ENCODE data around the gene MITD1. TPM values are rescaled to one million over a fixed set of nuclear protein-coding genes. Genes with fewer than 3 reads are reported as not detected.

The MITD1 gene
- total and polyA plus RNA-seq, 2 donors from 2014 or later, result 29.1 to 38.0 TPM

DNA sequence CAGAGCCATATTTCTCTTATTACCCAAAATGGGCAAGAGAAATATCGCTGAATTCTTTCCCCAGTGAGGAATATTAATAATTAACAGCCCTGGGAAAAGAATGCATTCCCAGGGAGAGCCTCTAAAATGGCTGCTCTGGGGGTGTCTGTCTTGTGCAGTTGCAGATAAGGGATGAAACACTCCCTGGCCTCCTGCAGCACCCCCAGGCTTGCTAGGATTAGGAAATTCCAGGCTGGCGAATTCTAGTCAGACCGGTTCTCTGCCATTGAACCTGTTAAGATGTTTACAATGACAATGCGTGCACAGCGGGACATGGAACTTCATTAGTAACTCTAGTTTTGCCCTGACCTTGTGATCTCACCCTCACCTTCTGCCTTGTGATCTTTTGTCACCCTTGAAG is 24.6 kb upstream of the MITD1 start:
- H3K27ac ChIP-seq (ENCODE audit: low read depth in 2 of 2, low read length in 2 of 2), result no peak overlapping the region
- FAIRE-seq, result no peak
- no peak overlapping the region for H3K4me3 ChIP-seq (ENCODE audit: low read length in 3 of 3)
- TF ChIP-seq, protein P1, sequence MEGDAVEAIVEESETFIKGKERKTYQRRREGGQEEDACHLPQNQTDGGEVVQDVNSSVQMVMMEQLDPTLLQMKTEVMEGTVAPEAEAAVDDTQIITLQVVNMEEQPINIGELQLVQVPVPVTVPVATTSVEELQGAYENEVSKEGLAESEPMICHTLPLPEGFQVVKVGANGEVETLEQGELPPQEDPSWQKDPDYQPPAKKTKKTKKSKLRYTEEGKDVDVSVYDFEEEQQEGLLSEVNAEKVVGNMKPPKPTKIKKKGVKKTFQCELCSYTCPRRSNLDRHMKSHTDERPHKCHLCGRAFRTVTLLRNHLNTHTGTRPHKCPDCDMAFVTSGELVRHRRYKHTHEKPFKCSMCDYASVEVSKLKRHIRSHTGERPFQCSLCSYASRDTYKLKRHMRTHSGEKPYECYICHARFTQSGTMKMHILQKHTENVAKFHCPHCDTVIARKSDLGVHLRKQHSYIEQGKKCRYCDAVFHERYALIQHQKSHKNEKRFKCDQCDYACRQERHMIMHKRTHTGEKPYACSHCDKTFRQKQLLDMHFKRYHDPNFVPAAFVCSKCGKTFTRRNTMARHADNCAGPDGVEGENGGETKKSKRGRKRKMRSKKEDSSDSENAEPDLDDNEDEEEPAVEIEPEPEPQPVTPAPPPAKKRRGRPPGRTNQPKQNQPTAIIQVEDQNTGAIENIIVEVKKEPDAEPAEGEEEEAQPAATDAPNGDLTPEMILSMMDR (IDR thresholded peaks at IDR 0.05; ENCODE audit: borderline replicate concordance, extremely low read depth, insufficient read depth), result no peak
- no peak for DNase-seq
- no peaks in the 10 kb centered on the region for H3K27me3 ChIP-seq (ENCODE audit: control insufficient read depth, insufficient read depth, low read length)
- H3K9me3 ChIP-seq (ENCODE audit: control insufficient read depth in 2 of 3, insufficient read depth in 1 of 3, low read length in 3 of 3), result peaks cover 0 to 5% (median 0%) of the 10 kb centered on the region in 3 donors
- H3K9ac ChIP-seq (ENCODE audit: low read length in 3 of 3), result no peak overlapping the region
- H3K4me1 ChIP-seq (ENCODE audit: control insufficient read depth in 2 of 3, insufficient read depth in 2 of 3, low read depth in 1 of 3, low read length in 3 of 3), result no peaks in the 10 kb centered on the region
- intact Hi-C loops (cut with DNase I), result no loop called here
- H3K36me3 ChIP-seq (ENCODE audit: control insufficient read depth in 2 of 3, insufficient read depth in 3 of 3, low read length in 3 of 3), result no peaks in the 10 kb centered on the region

DNA sequence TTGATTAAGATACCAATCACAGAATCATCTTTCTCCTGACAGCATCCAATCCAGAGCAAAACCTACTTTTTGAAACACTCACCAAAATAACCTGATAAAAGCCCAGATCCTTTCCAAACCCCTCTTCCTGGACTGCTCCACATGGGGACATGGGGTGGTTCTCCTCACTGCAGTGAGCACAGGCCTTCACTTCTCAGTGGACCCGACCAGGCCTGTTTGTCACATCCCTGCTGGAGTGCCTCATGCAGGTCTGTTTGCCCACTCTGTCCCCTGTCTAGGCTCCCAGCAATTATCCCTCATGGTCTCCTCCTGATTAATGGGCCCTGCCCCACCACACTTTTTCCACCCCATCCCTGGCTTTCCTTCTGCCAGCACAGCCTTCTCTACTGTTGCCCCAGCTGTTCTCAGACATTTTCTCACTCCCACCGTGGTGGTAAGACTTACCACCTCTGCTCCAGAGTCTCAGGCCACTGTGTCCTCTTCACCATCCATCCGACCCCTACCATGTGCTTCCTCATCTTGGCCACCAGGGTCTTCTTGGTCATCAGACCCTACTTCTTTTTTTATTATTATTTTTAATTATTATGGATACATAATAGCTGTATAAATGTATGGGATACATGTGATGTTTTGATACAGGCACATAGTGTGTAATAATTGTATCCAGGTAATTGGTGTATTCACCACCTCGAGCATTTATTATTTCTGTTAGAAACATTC is 21.3 kb upstream of the MITD1 start:
- peaks cover 0 to 5% (median 0%) of the 10 kb centered on the region in 3 donors for H3K9me3 ChIP-seq (ENCODE audit: control insufficient read depth in 2 of 3, insufficient read depth in 1 of 3, low read length in 3 of 3)
- H3K36me3 ChIP-seq (ENCODE audit: control insufficient read depth in 2 of 3, insufficient read depth in 3 of 3, low read length in 3 of 3), result peaks cover 0 to 4% (median 4%) of the 10 kb centered on the region in 3 donors
- no peaks in the 10 kb centered on the region for H3K4me1 ChIP-seq (ENCODE audit: control insufficient read depth in 2 of 3, insufficient read depth in 2 of 3, low read depth in 1 of 3, low read length in 3 of 3)
- TF ChIP-seq, protein P1 (IDR thresholded peaks at IDR 0.05; ENCODE audit: borderline replicate concordance, extremely low read depth, insufficient read depth), result no peak
- H3K27ac ChIP-seq (ENCODE audit: low read depth in 2 of 2, low read length in 2 of 2), result no peak overlapping the region
- intact Hi-C loops (cut with DNase I), result no loop called here
- H3K27me3 ChIP-seq (ENCODE audit: control insufficient read depth, insufficient read depth, low read length), result no peaks in the 10 kb centered on the region
- no peak for DNase-seq
- FAIRE-seq, result no peak
- H3K9ac ChIP-seq (ENCODE audit: low read length in 3 of 3), result no peak overlapping the region
- H3K4me3 ChIP-seq (ENCODE audit: low read length in 3 of 3), result no peak overlapping the region

DNA sequence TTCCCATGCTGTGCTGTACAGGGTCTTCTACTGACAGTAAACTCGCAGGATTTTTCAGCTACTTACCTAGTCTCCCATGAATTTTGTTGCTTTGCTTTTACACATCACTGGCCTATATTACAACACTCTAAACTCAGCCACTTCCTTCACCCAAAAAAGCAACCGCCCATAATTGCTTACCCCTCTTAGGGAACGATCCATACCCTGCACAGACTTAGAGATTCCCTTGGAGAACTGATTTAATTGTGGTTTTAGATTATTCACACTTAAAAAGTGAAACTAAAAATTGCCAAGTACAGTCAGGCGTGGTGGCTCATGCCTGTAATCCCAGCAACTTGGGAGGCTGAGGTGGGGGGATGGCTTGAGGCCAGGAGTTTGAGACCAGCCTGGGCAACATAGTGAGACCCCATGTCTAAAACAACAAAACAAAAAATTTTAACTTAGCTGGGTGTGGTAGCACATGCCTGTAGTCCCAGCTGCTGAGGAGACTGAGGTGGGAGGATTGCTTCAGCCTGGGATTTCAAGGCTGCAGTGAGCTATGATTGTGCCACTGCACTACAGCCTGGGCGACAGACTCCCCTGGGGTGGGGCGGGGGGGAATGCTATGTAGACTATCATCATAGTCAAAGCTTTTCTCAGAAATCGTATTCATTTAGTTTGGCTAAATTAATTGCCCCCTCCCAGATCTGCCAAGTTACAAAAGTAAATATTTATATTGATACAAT is 19.4 kb upstream of the MITD1 start:
- intact Hi-C loops (cut with DNase I), result no loop called here
- Histone ChIP-seq H3K4me1 (ENCODE audit: control insufficient read depth in 2 of 3, insufficient read depth in 2 of 3, low read depth in 1 of 3, low read length in 3 of 3) (no peaks in the 10 kb centered on the region), H3K4me3 (ENCODE audit: low read length in 3 of 3) (no peak overlapping the region), H3K9me3 (ENCODE audit: control insufficient read depth in 2 of 3, insufficient read depth in 1 of 3, low read length in 3 of 3) (peaks cover 0 to under 1% (median 0%) of the 10 kb centered on the region in 3 donors), H3K9ac (ENCODE audit: low read length in 3 of 3) (no peak overlapping the region), H3K27ac (ENCODE audit: low read depth in 2 of 2, low read length in 2 of 2) (no peak overlapping the region), H3K36me3 (ENCODE audit: control insufficient read depth in 2 of 3, insufficient read depth in 3 of 3, low read length in 3 of 3) (peaks cover 4 to 9% (median 7%) of the 10 kb centered on the region in 3 donors), H3K27me3 (ENCODE audit: control insufficient read depth, insufficient read depth, low read length) (no peaks in the 10 kb centered on the region)
- no peak for DNase-seq
- FAIRE-seq, result no peak
- TF ChIP-seq, protein P1 (IDR thresholded peaks at IDR 0.05; ENCODE audit: borderline replicate concordance, extremely low read depth, insufficient read depth), result no peak

All from kidney (tissue), 14 donors.